NCI-H187 (cell line): ENCODE results near the gene ALDH3B1.

Experiments used
- DNase-seq, 2 experiments: peaks; one replicate each; lab custom pipeline; 2025; lab: John Stamatoyannopoulos, UW

The ALDH3B1 gene

GRCh38 chr11:67997475-67997921 lies 12.6 kb upstream of the ALDH3B1 start:
- DNase-seq: no peak

DNA sequence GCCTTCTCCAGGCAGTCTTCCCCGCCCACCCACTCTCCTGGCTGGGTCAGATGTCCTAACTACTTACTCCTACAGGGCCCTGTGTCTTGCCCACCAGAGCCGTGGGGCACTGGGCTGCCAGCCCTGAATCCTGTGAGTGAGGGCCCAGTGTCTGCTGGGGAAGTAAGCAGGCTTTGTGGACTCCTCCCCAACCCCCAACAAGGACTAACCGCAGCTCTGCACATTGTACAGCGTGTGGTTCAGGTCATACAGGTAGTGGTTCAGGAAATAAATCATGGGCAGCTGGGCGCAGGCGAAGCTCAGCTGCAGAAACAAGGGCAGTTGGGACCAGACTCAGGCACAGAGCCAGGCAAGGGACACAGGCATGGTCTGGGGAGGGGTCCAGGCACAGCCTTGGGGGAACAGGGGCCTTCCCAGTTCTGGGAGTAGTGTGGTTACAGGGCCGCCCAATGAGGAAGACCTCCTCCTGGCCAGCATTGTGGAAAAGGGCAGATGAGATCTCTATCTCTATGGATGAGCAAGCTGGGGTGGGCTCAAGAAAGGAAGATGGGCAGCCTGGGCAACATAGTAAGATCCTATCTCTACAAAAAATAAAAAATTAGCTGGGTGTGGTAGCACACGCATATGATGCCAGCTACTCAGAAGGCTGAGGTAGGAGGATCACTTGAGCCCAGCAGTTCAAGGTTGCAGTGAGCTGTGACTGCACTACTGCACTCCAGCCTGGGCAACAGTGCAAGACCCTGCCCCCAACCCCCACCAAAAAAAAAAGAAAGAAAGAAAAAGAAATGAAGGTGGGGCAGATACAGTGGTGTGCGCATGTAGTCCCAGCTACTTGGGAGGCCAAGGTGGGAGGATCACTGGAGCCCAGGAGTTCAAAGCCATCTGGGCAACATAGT lies 11.7 kb upstream of the ALDH3B1 start:
- DNase-seq: no peak

- DNase-seq: no peak
Observed at GRCh38 chr11:67999201-67999629, 10.9 kb upstream of the ALDH3B1 start.

DNA sequence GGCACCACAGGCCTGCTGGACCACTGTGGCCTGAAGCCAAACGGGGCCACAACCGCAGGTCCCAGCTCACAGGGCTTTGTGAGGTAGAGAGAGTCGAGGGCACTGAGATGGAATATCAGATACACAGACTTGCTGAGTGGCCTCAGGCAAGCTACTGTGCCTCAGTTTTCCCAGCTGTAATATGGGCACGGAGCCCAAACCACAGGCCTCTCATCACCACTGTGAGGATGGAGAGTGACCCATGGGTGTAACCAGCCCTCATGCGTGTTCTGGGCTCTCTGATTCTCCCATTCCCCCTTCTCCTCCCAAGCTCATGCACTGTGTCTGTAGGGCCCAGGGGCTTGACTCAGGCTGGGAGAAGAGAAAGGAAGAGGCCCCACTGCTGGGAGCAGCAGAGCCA lies 10.4 kb upstream of the ALDH3B1 start:
- no peak for DNase-seq

DNA sequence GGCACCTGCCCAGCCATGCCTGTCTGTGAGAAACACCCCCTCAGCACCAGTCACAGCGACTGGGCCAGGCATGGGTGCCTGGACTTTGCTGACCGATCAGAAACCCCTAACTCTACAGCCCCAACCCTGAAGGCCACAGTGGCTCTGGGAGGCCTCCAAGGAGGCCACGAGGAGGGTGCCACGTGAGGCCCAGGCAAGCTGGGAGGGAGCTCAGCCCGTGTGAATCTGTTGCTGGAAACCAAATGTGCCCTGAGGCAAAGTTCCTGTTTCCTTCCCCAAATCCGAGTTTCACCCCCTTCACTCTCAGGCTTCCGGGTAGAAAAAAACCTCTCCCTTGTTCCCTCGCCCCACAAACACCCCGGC lies 7.6 kb upstream of the ALDH3B1 start:
- DNase-seq: no peak

DNA sequence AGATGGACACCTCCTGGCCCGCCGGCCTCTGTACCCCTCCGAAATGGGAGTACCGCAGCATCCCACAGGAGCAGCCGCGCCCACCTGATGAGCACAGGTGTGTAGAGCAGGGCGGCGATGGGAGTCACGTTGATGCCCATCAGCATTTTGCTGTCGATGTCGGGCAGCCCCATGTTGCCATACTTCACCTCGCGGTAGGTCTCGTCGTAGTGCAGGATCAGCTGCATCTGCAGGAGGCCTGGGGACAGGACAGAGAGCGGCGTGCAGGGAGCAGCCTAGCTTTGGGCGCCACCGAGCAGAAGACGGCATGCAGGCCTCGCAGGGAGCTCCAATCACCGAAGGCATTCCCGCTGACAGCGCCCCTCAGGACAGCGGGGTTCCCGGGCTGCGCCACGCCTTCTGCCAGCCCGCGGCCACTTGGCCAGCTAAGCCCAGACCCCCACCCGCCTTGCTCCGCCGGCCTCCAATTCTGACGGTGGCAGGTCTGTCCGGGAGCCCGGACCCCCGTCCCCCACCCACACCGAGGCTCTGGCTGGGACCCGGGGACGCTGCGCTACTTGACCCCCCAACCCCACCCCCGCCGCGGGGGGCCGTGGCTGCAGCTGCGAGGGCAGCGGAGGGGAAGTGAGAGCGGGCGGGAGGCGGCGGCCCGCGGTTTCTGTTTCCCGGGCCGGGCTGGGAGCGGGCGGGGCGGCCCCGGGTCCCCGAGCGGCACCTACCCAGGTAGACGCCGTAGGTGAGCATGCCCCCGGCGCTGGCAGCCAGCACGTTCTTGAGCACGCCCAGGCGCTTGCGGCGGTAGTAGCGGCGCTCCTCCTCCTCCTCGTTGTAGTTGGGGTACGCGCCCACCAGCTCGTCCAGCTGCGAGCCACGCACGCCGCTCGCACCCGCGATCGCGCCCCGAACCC lies 6.9 kb upstream of the ALDH3B1 start:
- DNase-seq: no peak

- peak; percentile 23 to 32 for DNase-seq
Observed at GRCh38 chr11:68003846-68004550, 6.1 kb upstream of the ALDH3B1 start, which contains the start of gene UNC93B1. Gene UNC93B1, minus strand, starts transcription at chr11:68004097. Its CDS starts 54 bp downstream, at chr11:68004043.

- DNase-seq: no peak
Observed at GRCh38 chr11:68004551-68005335, 5.4 kb upstream of the ALDH3B1 start.

GRCh38 chr11:68006606-68007166 lies 3.4 kb upstream of the ALDH3B1 start:
- DNase-seq: no peak

GRCh38 chr11:68007498-68008380 lies 2.4 kb upstream of the ALDH3B1 start:
- no peak for DNase-seq

- no peak for DNase-seq
Observed at GRCh38 chr11:68008381-68009337, 1.5 kb upstream of the ALDH3B1 start.

- DNase-seq: no peak
Observed at GRCh38 chr11:68009391-68010089, 587 bp upstream of the ALDH3B1 start.

DNA sequence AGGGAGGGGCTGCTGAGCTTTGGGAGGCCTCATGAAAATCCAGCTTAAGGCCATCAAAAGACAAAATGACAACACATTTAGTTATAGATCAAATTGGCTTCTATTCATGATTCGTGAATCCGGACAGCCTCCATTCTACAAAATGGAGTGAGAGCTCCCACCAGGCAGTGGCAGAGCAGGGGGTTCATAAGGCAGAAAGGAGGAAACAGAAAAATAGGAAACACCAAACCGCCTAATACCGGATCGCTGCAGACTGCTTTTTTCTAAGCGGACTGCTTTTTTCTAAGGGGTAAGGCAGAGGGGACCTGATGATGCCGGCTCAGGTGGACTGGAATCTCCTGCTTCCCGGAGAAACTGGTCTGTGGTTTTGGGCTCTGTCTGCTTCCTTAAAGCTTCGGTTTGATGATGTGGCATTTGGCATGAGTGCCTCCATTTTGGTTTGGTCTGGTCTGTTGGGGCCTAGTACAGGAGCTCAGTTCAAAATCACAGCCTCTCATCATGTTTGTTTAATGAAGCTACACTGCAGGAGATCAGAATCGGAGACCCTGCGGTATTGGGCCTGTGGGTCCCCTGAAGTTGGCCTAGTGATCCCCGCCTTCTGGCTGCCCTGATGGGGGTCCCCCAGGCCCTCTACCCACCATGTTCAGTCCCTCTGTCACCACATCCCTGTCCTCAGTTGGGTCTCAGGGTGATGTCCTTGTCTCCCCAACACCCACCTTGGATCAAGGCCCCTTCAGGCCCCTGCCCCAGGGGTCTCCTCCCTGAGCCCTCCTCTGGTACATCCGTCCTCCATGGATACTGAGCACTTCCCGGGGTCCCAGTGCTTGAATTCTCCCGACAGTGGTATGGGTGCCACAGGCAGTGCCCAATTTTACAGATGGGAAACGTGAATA lies 1.2 kb downstream of the ALDH3B1 start:
- no peak for DNase-seq

DNA sequence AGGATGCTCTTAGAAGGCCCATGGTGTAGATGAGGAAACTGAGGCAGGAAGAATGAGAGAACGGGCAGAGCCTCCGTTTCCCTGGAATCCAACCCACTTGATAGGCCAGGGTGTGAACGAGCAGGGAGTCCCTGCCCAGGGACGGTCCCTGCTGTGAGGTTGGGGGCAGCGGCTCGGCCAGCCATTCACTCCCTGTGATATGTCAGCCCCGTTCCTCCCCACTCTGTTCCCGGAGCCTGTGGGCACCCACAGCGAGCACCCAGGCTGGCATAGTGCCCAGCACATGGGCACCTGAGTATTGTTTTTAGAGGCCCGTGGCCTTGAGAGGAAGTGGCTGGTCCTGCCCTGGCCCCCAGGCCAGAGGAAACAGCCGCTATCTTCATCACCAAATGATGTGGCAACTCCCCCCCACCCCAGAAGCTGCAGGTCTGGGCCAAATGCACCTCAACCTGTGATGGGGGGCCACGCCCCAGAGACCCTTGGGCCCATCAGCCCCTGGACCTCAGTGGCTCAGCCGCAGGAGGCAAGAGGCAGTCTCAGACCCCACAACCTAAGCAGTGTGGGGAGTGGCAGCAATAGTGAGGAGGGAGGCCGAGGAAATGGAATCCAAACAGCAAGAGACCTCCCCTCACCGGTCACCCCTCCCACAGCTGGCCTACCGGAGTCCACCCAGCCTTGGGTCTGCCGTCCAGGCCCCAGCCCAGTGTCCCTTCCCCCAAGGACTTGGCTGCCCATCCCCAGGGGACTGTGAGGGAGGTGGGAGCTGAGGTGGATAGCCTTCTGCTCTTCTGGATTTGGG lies 2.1 kb downstream of the ALDH3B1 start:
- DNase-seq: no peak

DNA sequence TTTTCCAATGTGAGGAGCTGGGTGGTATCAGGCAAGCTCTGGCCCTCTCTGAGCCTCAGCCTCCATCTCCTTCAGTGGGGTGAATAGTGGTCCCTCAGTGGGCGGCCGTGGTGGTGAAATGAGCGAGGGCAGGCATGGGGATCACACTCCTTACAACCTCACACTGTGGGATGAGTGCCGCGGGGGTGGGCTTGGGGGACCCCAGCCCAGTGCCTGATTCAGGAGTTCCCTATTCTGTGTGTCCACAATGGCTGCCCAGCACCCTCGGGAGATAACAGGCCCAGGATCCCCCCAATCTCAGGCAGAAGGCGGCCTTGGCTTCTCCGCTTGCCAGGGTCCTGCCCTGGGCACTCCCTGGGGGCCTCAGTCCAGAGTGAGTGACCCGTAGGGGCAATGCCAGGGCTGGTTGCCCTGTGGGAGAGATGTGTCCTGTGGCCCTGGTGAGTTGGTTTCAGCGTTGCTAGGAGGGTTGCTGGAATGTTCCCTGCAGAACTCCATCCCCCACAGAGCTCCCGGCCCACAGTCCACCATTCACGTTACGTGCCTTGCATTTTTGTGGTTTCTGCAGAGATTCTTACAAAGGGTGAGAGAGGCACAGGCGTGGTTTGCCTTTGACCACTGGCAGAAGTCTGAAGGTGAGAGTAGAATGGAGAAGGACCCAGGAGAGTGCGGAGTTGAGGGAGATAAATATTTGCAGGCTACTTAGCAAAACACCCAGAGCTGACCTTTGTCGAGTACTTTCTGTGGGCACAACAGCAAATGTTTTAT lies 2.9 kb downstream of the ALDH3B1 start:
- no peak for DNase-seq
